GM23338 (cell line): ENCODE measurements around the gene NBAS. TPM values are rescaled to one million over a fixed set of nuclear protein-coding genes. Genes with fewer than 3 reads are reported as not detected.

Source experiments
- ATAC-seq: fragments of 200-7000 bp; cut with Tn5 transposase; 3 replicates; pipeline ENCODE4 v1.9.1; 2020
- DNase-seq: peaks from one replicate; pipeline ENCODE4 v3.0.0-alpha.2; 2015; ENCODE audit warnings: low spot score
- H2AFZ ChIP-seq: fragments of 200-600 bp; sonication (generic); 2 replicates; pipeline ENCODE4 v1.8.0; 2016; ENCODE audit warnings: antibody characterized with exemption, mild to moderate bottlenecking, moderate library complexity
- H3F3A ChIP-seq: fragments of 200-600 bp; sonication (generic); replicated peaks from 2 replicates; pipeline ENCODE4 v1.8.0; 2017; ENCODE audit warnings: antibody characterized with exemption, mixed run types, low read depth
- H3K27ac ChIP-seq: fragments of 200-600 bp; sonication (generic); 2 replicates; pipeline ENCODE4 v1.6.1; 2016; ENCODE audit warnings: low read depth
- H3K27me3 ChIP-seq: fragments of 200-600 bp; sonication (generic); 2 replicates; pipeline ENCODE4 v1.8.0; 2016; ENCODE audit warnings: mild to moderate bottlenecking, mixed run types, moderate library complexity; ENCODE audit not compliant: insufficient read depth
- H3K36me3 ChIP-seq: fragments of 200-600 bp; sonication (generic); 2 replicates; pipeline ENCODE4 v1.8.0; 2016; ENCODE audit warnings: mild to moderate bottlenecking; ENCODE audit not compliant: insufficient read depth
- H3K4me1 ChIP-seq: fragments of 200-600 bp; sonication (generic); 2 replicates; pipeline ENCODE4 v1.8.0; 2016; ENCODE audit warnings: mild to moderate bottlenecking, moderate library complexity; ENCODE audit not compliant: insufficient read depth
- H3K4me2 ChIP-seq: fragments of 200-600 bp; sonication (generic); 2 replicates; pipeline ENCODE4 v1.7.1; 2017; ENCODE audit warnings: mixed run types
- H3K4me3 ChIP-seq: fragments of 200-600 bp; sonication (generic); 2 replicates; pipeline ENCODE4 v1.6.1; 2016; ENCODE audit warnings: mixed run types
- H3K79me2 ChIP-seq: fragments of 200-600 bp; sonication (generic); replicated peaks from 2 replicates; pipeline ENCODE4 v1.8.0; 2017; ENCODE audit warnings: mild to moderate bottlenecking; ENCODE audit not compliant: insufficient read depth
- H3K9me2 ChIP-seq: fragments of 200-600 bp; sonication (generic); 2 replicates; pipeline ENCODE4 v1.8.0; 2017; ENCODE audit not compliant: insufficient read depth
- H4K20me1 ChIP-seq: fragments of 200-600 bp; sonication (generic); replicated peaks from 2 replicates; pipeline ENCODE4 v1.8.0; 2017; ENCODE audit warnings: mild to moderate bottlenecking; ENCODE audit not compliant: insufficient read depth
- H3K27ac Mint-ChIP-seq: 2 replicates; pipeline ENCODE4 v1.8.0; 2020; ENCODE audit warnings: inconsistent platforms, mild to moderate bottlenecking, moderate library complexity, mixed read lengths
- H3K27me3 Mint-ChIP-seq: 3 replicates; pipeline ENCODE4 v1.8.0; 2022; ENCODE audit warnings: low read depth, mild to moderate bottlenecking, moderate library complexity, mixed read lengths, inconsistent platforms; ENCODE audit not compliant: insufficient read depth, poor library complexity
- H3K36me3 Mint-ChIP-seq: 3 replicates; pipeline ENCODE4 v1.8.0; 2021; ENCODE audit warnings: low read depth, mild to moderate bottlenecking, inconsistent platforms, moderate library complexity, mixed read lengths
- H3K4me1 Mint-ChIP-seq: 3 replicates; pipeline ENCODE4 v1.8.0; 2020; ENCODE audit warnings: mild to moderate bottlenecking, inconsistent platforms, mixed read lengths
- H3K4me3 Mint-ChIP-seq: 3 replicates; pipeline ENCODE4 v1.8.0; 2021; ENCODE audit warnings: moderate library complexity, mild to moderate bottlenecking, inconsistent platforms, mixed read lengths
- H3K9me3 Mint-ChIP-seq: 3 replicates; pipeline ENCODE4 v1.8.0; 2020; ENCODE audit warnings: moderate library complexity, mild to moderate bottlenecking, inconsistent platforms, mixed read lengths
- CREB1 ChIP-seq: fragments of 250-450 bp; sonication (Bioruptor Pico); IDR thresholded peaks from 2 replicates; pipeline ENCODE4 v1.5.0; 2020; ENCODE audit warnings: low read depth, mild to moderate bottlenecking, moderate library complexity
- CTCF ChIP-seq, 2 experiments: fragments of 200-600 bp in 1 of 2; sonication (generic) in 1 of 2; conservative IDR thresholded peaks; 2 replicates each; pipeline versions ENCODE4 v1.5.1 to v1.6.1; 2016 to 2017; ENCODE audit warnings: antibody characterized with exemption in 2 of 2, low read depth in 2 of 2, mild to moderate bottlenecking in 2 of 2, moderate library complexity in 1 of 2
- ETS1 ChIP-seq: IDR thresholded peaks from 2 replicates; pipeline ENCODE4 v1.6.1; 2016; ENCODE audit warnings: antibody characterized with exemption
- EZH2 ChIP-seq: fragments of 200-600 bp; sonication (generic); IDR thresholded peaks from one replicate; pipeline ENCODE4 v1.8.0; 2017; ENCODE audit warnings: antibody characterized with exemption, mild to moderate bottlenecking, low read depth; ENCODE audit not compliant: unreplicated experiment
- POLR2AphosphoS5 ChIP-seq: IDR thresholded peaks from 2 replicates; pipeline ENCODE4 v1.6.1; 2016; ENCODE audit warnings: antibody characterized with exemption, low read depth
- STAT1 ChIP-seq: IDR thresholded peaks from one replicate; pipeline ENCODE4 v1.6.1; 2016; ENCODE audit warnings: antibody characterized with exemption; ENCODE audit not compliant: unreplicated experiment
- ZNF114 ChIP-seq: fragments of 250-450 bp; sonication (Bioruptor Pico); IDR thresholded peaks from 2 replicates; pipeline ENCODE4 v1.5.0; 2020; ENCODE audit warnings: mild to moderate bottlenecking, moderate library complexity
- ZNF331 ChIP-seq: fragments of 250-450 bp; sonication (Bioruptor Pico); IDR thresholded peaks from 2 replicates; pipeline ENCODE4 v1.5.0; 2020; ENCODE audit warnings: low read depth, mild to moderate bottlenecking, moderate library complexity
- ZNF462 ChIP-seq: fragments of 250-450 bp; sonication (Bioruptor Pico); IDR thresholded peaks from 2 replicates; pipeline ENCODE4 v1.5.0; 2020; ENCODE audit warnings: mild to moderate bottlenecking, moderate library complexity
- polyA plus RNA-seq: library from polyadenylated mRNA; unstranded; fragments of >200 nt; fragmentation: Nextera tagmentation; extraction: Ambion mirVana; gene quantifications from 2 replicates; pipeline ENCODE4 v1.2.1, GENCODE V29; 2016
- total RNA-seq: library from RNA; depleted of rRNA; stranded (reverse); fragments of >200 nt; shearing (Covaris generic); gene quantifications from 2 replicates; pipeline ENCODE4 v1.2.3, GENCODE V29; 2014

Gene NBAS
- total and polyA plus RNA-seq, 2 experiments from 2014 or later = 24.8 to 38.9 TPM

- H3K27me3 Mint-ChIP-seq = peaks cover 2% of the 10 kb centered on the region
- no peak for TF ChIP-seq ZNF462 (CRISPR knock-in tag)
- TF ChIP-seq EZH2 = no peak
- TF ChIP-seq ZNF114 = no peak
- Histone ChIP-seq H3K36me3 (peaks cover 7% of the 10 kb centered on the region; the same call in 1 of the 2 replicates), H4K20me1 (no peaks in the 10 kb centered on the region), H3K4me3 (no peak overlapping the region), H3K4me1 (no peaks in the 10 kb centered on the region), H3K79me2 (no peaks in the 10 kb centered on the region), H3K27ac (no peak overlapping the region), H3K4me2 (no peak overlapping the region), H3F3A (no peaks in the 10 kb centered on the region), H2AFZ (no peak overlapping the region), H3K9me2 (0 out of 2 replicates have a peak, but pooled peaks cover 8% of the 10 kb centered on the region), H3K27me3 (no peaks in the 10 kb centered on the region)
- H3K9me3 Mint-ChIP-seq = no peaks in the 10 kb centered on the region
- peaks cover 22% of the 10 kb centered on the region for H3K36me3 Mint-ChIP-seq
- H3K4me1 Mint-ChIP-seq = peaks cover 12% of the 10 kb centered on the region; the same call in 2 of the 3 replicates
- H3K4me3 Mint-ChIP-seq = no peak overlapping the region
- H3K27ac Mint-ChIP-seq = no peak overlapping the region
- DNase-seq = no peak
- no peak for ATAC-seq
Observed at GRCh38 chr2:15302154-15302553, 259.0 kb downstream of the NBAS start.

- Histone ChIP-seq H3K4me1 (no peaks in the 10 kb centered on the region), H3K27ac (no peak overlapping the region), H3K4me2 (no peak overlapping the region), H3K36me3 (peaks cover 2% of the 10 kb centered on the region; the same call in 1 of the 2 replicates), H3K4me3 (no peak overlapping the region), H2AFZ (no peak overlapping the region), H3K27me3 (no peaks in the 10 kb centered on the region), H3K79me2 (no peaks in the 10 kb centered on the region), H3F3A (no peaks in the 10 kb centered on the region), H4K20me1 (no peaks in the 10 kb centered on the region), H3K9me2 (0 out of 2 replicates have a peak, but pooled peaks cover 8% of the 10 kb centered on the region)
- H3K4me1 Mint-ChIP-seq = peaks cover 12% of the 10 kb centered on the region; the same call in 2 of the 3 replicates
- no peak overlapping the region for H3K27ac Mint-ChIP-seq
- ATAC-seq (no peak), DNase-seq (no peak)
- peaks cover 2% of the 10 kb centered on the region for H3K27me3 Mint-ChIP-seq
- peaks cover 20% of the 10 kb centered on the region; the same call in 2 of the 3 replicates for H3K36me3 Mint-ChIP-seq
- H3K9me3 Mint-ChIP-seq = no peaks in the 10 kb centered on the region
- H3K4me3 Mint-ChIP-seq = no peak overlapping the region
- TF ChIP-seq CREB1 (CRISPR knock-in tag) (no peak), STAT1 (no peak), POLR2AphosphoS5 (no peak), ZNF114 (no peak), ZNF331 (no peak), CTCF (conservative IDR thresholded peaks at IDR 0.05; ENCODE audit: low read depth in 2 of 2) (no peak), ETS1 (no peak)
Observed at GRCh38 chr2:15300624-15301573, 260.2 kb downstream of the NBAS start.
